C4-2B (cell line): ENCODE data around the gene PDHX.

Source experiments
- ZFX ChIP-seq: fragments of 450-650 bp; IDR thresholded peaks from 2 replicates; pipeline ENCODE4 v1.6.1; 2017
- TF ChIP-seq, protein P1 (sequence below): fragments of 450-650 bp; conservative IDR thresholded peaks from 2 replicates; pipeline ENCODE4 v1.5.1; 2017; ENCODE audit warnings: mild to moderate bottlenecking

DNA sequence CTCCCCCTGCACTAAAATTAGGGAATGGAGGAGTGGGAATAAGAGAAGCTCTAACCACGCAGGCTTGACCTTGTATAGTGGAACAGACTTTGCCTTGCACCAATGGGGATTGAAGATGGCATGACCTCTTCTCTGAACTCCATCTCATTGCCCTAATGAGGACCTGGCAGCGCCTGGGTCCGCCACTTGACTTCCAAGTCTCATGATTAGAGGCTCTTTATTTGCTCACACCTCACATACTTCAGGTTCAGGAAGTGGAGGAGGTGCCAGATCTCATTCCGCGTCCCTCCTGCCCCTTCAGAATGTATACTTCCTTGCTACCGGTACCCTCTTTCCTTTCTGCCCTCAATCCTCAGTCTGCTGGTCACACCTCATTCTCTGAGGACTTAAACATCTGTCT, 116.6 kb downstream of the PDHX start:
- TF ChIP-seq, protein P1, sequence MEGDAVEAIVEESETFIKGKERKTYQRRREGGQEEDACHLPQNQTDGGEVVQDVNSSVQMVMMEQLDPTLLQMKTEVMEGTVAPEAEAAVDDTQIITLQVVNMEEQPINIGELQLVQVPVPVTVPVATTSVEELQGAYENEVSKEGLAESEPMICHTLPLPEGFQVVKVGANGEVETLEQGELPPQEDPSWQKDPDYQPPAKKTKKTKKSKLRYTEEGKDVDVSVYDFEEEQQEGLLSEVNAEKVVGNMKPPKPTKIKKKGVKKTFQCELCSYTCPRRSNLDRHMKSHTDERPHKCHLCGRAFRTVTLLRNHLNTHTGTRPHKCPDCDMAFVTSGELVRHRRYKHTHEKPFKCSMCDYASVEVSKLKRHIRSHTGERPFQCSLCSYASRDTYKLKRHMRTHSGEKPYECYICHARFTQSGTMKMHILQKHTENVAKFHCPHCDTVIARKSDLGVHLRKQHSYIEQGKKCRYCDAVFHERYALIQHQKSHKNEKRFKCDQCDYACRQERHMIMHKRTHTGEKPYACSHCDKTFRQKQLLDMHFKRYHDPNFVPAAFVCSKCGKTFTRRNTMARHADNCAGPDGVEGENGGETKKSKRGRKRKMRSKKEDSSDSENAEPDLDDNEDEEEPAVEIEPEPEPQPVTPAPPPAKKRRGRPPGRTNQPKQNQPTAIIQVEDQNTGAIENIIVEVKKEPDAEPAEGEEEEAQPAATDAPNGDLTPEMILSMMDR, result no peak
- no peak for TF ChIP-seq ZFX
